ENCODE data around the gene BCAS1.
"Not testable (repeated sequence)": the region's sequence is repeated elsewhere in the genome, so short reads cannot be mapped to it uniquely, and the experiment has no call there.

BCAS1 gene

DNA sequence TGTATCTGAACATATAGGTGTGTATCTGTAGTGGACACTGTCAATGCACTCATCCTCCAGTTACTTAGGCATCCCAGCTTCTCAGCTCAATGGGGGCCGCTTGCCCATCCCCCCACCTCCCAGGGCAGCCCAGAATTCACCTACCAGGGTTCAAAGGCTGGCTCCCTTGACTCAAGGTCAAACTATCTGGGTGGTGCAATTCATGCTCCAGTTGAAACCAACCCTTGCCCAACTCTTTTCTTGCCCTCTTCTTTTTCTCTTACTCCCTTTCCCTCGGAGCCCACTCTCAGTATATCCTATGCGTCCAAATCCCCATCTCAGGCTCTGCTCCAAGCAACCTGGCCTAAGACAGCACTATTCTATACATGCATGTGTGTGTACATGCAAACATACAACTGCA lies 127.4 kb downstream of the BCAS1 start:
- no peak for DNase-seq (ENCODE audit: low read depth in 2 of 2)

DNA sequence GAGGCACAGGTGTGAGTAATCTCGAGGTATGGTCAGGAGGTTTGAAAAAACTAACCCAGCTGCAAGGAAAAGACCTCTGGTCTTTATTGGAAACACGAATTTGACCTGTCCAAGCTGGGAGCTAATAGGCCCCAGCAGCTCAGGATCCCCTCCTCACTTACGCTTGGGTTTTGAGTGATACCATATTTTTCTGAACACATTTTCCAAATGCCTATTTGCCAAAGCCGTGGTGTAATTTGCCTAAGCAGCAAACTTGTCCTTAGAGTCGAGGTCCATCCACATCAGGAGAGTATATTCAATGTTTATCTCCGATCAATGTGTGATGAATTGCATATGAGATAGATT lies 128.0 kb downstream of the BCAS1 start:
- no peak for DNase-seq (ENCODE audit: low read depth in 2 of 2)

DNA sequence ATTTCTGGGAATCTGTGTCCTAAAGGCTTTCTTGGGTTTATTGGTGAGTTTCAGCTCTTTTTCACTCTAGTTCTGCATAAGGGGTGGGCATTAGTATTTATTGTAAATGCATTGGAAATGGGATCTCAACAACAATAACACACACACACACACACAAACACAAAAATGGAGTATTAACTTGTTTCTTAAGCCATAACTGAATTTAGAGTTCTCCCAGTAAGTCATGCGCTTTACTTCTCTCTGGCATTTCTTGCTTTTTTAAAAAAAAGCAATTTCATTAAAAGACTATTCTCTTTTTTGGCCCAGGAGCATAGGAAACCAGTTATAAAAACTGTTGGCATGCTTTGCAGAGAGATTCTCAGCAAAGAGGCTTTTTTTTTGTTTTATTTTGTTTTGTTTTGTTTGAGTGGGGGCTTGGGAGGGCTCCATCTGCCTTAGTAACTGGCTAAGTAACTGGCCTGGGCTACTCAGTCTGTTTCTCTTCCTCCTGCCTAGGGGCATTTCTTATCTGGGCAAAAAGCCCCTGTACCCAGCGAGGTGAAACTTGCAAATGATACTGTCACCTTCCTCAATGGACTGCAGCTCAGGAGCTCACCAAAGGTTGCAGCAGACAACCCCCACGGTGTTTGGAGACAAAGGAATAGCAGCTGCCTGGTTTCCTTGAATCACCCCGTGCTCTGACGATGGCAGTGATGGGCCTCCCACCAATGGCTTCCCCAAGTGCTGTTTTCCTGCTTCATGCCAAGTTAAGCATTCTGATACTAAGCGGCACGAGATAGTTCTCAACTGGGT lies 128.5 kb downstream of the BCAS1 start:
- no peak for DNase-seq (ENCODE audit: low read depth in 2 of 2)

DNA sequence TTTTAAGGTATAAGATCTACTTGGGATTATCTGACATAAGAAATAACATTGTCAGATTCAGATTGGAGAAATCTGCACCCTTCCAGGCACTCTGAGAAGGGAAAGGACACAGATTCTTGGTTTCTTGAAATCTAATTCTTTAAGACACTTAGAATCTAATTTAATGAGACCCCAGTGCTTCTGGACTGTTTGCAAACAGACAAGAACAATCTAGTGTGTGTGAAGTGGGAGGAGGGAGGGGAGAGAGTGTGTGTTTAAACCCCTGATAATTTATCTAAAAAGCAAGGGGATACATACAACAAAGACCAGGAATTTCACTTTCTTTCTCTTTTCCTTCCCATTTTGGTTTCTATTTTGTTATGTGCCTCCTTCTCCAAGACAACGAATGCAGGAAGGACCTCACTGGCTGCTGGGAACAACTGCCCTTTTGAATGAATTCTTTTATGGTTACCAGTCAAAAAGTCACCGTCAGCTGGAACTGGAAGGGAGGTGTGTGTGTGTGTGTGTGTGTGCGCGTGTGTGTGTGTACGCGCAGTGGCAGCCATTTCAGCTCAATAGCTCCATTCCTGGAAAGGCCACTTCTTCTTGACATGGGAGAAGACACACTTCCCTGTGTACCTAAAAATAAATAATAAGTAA lies 129.4 kb downstream of the BCAS1 start:
- DNase-seq (ENCODE audit: low read depth in 2 of 2), result no peak

DNA sequence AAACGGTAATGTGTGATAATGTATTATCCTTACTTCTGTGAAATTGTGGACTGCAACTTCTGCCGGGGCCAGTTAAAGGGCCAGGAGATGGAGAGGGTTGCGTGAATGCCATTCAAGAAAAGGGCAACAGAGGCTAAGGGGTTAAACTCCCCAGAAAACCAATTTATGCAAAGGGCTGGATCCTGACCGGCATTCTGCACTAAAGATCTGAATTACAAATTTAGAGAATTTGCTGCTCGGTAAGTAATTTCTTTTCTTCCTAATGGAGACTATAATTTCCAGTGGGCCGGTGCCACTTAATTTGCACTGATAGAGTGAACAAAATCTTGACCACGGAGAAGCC lies 130.1 kb downstream of the BCAS1 start:
- no peak for DNase-seq (ENCODE audit: low read depth in 2 of 2)

DNA sequence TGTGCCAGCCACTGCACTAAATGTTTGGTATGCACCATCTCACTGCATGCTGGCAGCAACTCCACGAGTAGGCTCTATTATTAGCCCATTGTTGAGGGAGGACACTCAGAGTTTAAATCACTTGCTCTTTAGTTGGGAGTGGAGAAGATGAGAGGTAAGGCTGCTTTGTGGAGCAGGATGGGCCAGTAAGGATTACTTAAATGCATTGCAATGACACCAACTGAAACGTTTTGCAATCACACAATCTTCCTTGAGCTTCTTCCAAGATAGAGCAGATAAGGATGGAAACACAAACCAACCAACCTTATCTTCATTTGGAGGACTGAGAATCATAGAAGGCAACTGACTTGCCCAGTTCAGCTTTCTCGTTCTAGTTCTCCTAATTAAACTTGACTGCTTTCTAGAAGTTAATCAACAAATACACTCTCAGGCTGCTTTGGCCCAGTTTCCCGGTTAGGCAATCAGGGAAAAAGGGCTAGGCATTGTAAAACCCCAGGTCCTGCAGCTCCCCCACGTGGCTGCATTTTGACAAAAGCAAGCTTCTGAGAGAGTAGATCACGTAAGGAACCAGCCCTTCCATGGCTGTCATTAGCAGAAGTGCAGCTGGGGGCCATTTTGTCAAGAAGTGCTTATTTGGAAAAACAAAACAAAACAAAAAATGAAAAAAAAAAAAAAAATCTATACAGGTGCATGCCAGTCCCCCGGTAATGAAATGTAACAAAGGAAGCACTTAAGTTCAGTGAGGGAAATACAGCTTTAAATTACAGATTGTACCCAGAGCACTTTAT lies 130.6 kb downstream of the BCAS1 start:
- peak; percentile 20 to 39 for DNase-seq (ENCODE audit: low read depth in 2 of 2)

DNA sequence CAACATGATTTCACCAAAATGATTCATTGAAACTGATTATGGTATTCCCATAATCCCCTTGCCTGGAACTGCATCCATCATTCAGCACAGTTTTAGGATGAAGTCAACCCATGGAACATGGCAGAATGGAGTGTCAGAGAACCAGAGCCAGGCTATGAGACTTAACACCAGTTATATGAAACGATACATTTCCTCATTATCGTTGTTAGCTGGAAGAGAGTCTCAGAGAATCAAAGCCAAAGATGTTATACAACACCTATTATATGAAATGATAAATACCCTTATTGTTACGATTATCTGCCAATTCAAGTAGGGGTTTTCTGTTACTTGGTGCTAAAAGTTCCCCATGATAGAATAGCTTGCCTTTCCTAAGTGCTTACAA lies 131.2 kb downstream of the BCAS1 start:
- no peak for DNase-seq (ENCODE audit: low read depth in 2 of 2)

DNA sequence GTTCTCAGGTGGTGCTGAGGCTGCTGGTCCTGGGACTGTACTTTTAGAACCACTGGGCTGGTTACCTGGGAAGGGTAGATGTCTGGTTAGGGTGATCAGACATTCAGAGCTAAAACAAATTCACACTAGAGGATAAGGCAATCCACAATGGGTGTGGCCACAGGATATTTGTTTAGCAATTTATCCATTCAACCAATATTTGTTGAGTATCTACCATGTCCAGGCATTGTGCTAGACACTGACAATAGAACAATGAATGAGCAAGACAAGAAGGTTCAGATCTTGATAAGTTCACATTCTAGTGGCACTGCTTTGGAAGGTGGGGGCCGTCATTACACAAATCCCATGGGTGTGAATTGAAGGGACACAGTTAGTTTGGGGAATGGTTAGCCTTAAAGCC lies 131.7 kb downstream of the BCAS1 start:
- no peak for DNase-seq (ENCODE audit: low read depth in 2 of 2)

DNA sequence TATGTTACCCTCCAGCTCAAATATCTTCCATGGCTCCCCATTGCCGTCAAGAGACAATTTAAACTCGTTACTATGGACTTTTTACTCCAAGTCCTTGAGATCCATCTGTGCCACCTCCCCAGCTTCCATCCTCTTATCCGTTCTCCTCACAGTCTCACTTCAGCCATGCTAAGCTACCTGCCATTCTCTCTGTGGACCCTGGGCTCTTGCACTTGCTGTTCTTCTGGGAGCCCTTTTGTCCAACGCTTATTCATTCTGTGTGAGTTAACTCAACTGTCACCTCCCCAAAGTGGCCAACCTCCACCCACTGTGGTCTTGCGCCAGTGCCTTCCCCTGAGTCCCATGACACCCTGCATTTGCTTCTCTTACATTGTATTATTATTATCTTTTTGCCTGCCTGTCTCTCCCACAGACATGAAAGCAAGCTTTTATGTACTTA lies 132.4 kb downstream of the BCAS1 start:
- no peak for DNase-seq (ENCODE audit: low read depth in 2 of 2)

DNA sequence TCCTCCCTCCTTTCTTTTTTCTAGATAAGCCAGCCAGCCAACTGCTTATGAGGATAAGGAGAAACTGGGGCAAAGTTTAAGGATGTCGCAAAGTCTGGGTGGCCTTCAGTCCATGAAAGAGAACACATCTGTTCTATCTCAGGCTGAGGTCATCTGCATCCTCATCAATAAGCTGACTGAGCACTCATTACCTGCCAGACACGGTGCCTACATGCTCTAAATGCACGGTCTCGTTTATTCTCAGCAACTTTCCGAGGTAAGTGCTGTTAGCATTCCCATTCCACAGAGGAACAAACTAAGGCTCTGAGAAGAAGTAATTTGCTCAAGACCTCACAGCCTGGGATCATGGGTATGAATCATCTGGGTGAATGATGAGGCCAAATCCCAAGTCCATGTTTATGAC lies 133.1 kb downstream of the BCAS1 start:
- no peak for DNase-seq (ENCODE audit: low read depth in 2 of 2)

DNA sequence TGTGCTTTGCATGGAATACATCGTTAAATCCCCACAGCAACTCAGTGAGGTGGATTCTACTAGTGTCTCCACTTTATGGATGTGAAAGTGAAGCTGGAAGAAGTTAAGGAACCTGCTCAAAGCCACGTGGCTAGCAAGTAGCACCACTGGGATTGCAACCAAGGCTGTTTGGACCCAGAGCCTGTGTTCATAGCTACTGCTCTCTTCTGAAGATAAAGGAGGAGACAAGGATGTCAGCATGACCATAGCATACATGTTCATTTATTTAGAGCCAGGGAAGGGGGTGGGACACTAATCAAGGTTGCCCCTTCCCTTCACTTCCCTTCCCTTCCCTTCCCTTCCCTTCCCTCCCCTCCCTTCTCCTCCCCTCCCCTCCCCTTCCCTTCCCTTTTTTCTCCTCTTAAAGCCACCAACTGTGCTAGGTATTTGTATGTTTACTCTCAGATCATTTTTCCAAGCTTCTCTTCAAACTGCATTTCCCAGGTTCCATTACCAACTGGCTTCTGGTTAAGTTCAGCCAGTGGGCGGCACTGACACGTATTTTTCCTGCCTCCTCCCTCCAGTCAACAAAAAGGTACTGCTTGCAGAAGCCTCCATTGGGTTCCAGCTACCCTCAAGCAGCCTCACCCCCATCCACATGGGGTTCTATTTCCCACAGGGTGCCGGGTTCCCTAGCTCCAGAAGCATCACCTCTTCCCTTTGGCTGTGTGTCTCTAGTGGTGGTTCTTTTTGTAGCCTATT lies 134.9 kb downstream of the BCAS1 start:
- DNase-seq (ENCODE audit: low read depth in 2 of 2), result no peak

DNA sequence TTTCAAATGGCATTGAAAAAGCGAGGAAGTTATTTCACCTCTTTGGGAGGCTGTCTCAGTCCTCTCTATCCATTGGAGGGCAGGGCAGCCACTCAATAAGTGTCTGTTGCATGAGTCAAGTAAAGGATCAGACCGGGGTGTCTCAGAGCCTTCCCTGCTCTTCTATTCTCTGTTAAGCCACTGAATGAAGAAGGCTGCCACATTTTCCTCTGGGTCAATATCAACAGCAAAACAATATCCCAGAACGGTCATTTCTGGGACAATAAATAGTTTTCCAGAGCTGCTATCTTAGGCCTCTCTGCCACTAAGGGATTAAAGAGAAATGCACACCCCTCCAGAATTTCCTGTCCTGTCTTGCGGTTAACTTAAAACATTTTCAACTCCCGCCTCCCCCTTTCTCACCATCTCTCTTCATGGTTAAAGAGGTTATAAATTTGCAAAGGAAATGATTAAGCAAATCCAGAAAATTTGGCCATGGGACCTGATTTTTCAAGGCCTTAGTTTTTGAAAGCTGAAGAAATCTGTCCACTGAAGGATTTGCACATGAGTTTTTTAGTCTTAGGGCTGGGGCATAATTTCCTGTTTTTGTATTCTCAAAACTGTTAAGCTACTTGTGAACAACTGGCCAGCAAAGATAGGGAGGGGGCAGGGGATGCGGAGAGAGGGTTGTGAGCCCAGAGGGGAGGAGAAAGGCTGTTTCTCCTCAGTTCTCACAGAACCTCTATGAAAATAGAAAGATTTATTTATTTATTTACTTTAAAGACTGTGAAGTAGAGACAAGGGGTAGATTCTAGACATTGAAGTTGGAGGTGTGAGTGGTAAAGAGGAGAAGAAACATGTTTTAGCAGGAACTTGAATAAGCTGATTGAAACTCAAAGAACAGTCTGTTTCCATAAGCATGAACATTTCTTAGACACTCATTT lies 135.7 kb downstream of the BCAS1 start:
- no peak for DNase-seq (ENCODE audit: low read depth in 2 of 2)

DNA sequence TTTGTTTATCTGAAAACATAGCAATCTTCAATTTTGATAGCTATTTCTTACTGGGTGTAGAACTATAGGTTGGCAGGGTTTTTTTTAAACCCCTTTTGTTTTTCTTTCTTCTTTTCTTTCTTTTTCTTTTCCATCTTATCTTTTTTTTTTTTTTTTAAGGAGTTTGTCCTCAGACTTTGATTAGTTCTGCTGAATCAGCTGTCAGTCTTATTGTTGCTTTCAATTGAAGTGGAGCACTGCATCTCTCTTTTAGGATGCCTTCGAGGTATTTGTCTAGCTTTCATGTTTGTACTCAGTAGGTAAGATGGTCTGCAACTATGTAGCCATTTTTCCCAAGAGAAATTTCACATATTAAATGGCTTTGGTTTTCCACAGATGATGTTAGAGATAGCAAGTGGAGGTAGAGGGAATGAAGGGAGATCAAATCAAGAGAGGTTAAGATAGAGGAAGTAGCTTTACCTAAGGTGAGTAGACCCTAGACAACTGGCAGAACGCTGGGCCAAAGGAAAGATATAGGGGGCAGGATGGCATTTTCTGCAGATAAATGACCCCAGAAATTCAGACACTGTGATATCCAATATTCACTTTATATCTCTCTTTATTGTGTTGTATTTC lies 137.1 kb downstream of the BCAS1 start:
- DNase-seq (ENCODE audit: low read depth in 2 of 2), result no peak

DNA sequence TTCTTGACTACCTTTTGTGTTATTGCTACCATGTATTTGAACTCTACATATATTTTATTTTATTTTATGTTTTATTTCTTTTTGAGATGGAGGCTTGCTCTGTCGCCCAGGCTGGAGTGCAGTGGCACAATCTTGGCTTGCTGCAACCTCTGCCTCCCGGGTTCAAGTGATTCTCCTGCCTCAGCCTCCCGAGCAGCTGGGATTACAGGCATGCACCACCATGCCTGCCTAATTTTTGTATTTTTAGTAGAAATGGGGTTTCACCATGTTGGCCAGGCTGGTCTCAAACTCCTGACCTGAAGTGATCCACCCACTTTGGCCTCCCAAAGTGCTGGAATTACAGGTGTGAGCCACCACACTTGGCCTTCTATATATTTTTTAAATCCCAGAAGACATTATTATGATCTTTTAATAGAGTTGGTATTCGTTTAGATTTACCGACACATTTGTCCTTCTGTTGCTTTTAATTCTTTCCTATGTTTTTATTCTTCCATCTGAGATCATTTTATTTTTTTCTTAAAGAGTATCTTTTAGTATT lies 137.7 kb downstream of the BCAS1 start:
- not testable (repeated sequence) for DNase-seq (ENCODE audit: low read depth in 2 of 2)

DNA sequence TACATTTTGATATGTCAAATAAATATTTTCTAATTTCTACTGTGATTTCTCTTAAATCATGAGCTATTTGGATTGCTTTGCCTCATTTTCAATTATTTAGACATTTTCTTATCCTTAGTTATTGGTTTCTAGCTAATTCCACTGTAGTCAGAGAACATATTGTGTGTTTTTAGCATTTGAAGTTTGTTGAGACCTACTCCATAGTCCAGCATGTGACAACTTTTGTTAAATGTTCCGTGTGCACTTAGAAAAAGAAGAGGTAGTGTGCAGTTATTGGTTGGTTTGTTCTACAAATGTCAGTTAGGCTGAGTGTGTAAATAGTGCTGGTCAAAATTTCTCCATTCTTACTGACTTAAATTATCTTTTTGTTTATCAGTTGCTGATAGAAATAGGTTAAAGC lies 138.8 kb downstream of the BCAS1 start:
- no peak for DNase-seq (ENCODE audit: low read depth in 2 of 2)

DNA sequence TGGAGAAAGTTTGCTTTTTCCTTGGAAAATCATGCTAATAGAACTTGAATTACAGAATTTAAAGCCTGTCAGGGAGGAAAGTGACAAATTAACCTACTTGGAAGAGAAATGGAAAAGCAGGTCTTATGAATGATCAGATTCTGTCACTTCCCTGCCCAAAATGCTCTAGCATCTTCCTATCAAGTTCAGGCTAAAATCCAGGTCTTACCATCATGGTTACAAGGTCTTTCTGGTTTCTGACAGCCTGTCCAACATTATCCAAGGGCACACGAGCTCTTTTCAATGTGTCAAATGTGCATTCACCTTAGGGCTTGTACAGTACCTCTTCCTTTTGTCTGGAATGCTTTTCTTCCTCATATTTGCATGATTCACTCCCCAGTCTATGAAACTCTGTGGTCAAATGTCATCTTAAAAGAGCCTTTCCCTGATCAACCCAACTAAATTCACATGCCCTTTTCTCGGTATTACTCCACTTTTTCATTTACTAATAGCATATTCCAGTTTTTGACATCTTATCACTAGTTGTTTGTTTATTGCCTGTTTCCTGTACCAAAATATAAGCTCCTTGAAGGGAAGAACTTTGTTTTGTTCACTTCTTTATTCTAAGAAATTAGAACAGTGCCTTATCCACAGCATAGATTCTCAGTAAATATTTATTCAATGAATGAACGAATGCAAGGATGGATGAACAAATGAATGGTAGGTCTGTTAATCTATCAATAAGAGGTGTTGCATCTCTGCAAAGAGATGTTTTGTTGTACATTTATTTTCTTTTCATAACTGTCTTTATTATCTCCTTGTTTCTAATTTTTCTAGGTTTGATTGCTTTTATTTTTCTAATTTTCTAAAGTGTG lies 139.5 kb downstream of the BCAS1 start:
- DNase-seq (ENCODE audit: low read depth in 2 of 2), result no peak

DNA sequence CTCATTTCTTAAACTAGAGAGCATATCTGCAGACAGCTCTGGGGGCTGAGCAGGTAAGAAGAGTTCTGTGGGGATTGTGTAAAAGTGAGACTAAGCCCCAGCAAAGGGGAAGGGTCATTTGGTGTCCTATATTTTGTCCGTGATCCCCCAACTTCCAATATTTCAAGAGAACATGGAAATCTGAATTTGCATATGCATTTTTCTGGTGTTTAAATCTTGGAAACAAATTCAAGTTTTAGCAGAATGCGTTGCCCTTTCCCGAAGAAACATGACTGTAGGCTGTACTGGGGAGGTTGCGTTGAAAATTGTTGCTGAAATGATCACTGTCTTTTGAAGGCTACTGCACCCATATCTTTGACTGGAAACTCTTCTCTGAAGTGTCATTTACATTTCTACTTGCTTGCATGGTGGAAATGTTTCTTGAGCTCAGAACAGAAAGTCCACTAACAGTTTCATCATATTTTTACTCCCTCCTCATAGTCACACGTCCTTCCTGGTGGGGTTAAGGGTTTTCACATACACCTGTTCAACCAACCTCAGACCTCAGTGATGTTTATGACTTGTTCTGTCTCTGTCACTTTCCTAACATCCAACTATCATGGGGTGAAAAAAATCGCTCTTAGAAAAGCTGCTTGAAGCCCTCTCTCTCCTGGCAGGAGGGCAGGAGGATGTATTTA lies 140.3 kb downstream of the BCAS1 start:
- DNase-seq (ENCODE audit: low read depth in 2 of 2), result no peak

DNA sequence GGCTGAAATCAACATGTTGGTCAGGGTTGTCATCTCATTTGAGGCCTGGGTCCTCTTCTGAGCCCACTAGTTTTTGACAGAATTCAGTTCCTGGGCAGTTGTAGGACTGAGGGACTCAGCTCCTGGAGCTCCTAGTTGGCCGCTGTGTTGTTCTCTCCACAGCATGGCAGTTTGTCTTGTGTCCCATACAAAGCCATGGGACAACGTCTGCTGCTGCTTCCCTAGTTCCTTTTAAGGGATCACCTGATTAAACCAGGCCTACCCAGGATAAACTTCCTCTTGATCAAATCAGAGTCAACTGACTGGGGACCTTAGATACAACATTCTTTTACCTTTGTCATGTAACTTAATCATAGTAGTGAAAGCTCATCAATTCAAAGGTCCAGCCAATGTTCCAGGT lies 141.0 kb downstream of the BCAS1 start:
- DNase-seq (ENCODE audit: low read depth in 2 of 2), result no peak

DNA sequence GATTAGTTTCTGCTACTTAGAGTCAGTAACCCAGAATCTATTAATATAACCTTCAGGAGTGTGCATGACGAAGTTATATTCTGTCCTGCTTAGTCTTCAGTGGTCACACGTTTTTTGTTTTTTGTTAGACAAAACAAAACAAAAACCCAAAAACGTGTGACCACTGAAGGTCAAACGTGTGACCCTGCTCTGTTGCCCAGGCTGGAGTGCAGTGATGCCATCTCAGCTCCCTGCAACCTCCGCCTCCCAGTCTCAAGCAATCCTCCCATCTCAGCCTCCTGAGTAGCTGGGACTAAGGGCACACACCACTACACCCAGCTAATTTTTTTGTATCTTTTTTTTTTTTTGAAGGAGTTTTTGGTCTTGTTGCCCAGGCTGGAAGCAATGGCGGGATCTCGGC lies 142.4 kb downstream of the BCAS1 start:
- DNase-seq (ENCODE audit: low read depth in 2 of 2), result no peak
